NCI-H526 treated with DMSO at 0.1 percent for 48 hours (cell line): ENCODE results near the gene TMEM121.

Experiments
- DNase-seq: peaks from one replicate; lab custom pipeline; 2025; lab: John Stamatoyannopoulos, UW

The TMEM121 gene

GRCh38 chr14:105487449-105487985 is 38.9 kb upstream of the TMEM121 start:
- DNase-seq, result no peak

GRCh38 chr14:105487986-105488777 is 38.2 kb upstream of the TMEM121 start:
- no peak for DNase-seq

- no peak for DNase-seq
Measured at GRCh38 chr14:105488781-105489541, 37.4 kb upstream of the TMEM121 start.

GRCh38 chr14:105489542-105490266 is 36.7 kb upstream of the TMEM121 start:
- DNase-seq, result peak; percentile 64

GRCh38 chr14:105490267-105490571 is 36.2 kb upstream of the TMEM121 start:
- DNase-seq, result no peak

GRCh38 chr14:105490572-105491365 is 35.6 kb upstream of the TMEM121 start, which contains the start of gene TEDC1:
Gene TEDC1, plus strand, starts transcription at chr14:105491246. Its CDS starts 130 bp downstream, at chr14:105491376.
- peak; percentile 99 for DNase-seq

- DNase-seq, result peak; percentile 11
Measured at GRCh38 chr14:105491366-105491973, 34.9 kb upstream of the TMEM121 start.

- DNase-seq, result no peak
Measured at GRCh38 chr14:105492031-105492970, 34.1 kb upstream of the TMEM121 start.

GRCh38 chr14:105492971-105493871 is 33.2 kb upstream of the TMEM121 start:
- no peak for DNase-seq

GRCh38 chr14:105493921-105494605 is 32.3 kb upstream of the TMEM121 start:
- DNase-seq, result no peak

GRCh38 chr14:105494606-105494929 is 31.8 kb upstream of the TMEM121 start:
- DNase-seq, result no peak

GRCh38 chr14:105495101-105495989 is 31.0 kb upstream of the TMEM121 start:
- DNase-seq, result no peak

GRCh38 chr14:105495990-105496830 is 30.2 kb upstream of the TMEM121 start:
- DNase-seq, result no peak

- DNase-seq, result no peak
Measured at GRCh38 chr14:105496831-105497591, 29.4 kb upstream of the TMEM121 start.

- no peak for DNase-seq
Measured at GRCh38 chr14:105497671-105498429, 28.5 kb upstream of the TMEM121 start.
